ENCODE measurements around the gene LRRC49.
"Not testable (repeated sequence)": the region's sequence is repeated elsewhere in the genome, so short reads cannot be mapped to it uniquely, and the experiment has no call there.

Gene LRRC49

GRCh38 chr15:70892002-70892911 lies at the start of gene LRRC49, which contains the start of gene THAP10:
Gene LRRC49 (plus strand): TSS chr15:70892826. CDS start chr15:70892895, 69 bp downstream.
Gene THAP10 (minus strand): TSS chr15:70892433. CDS start chr15:70892272, 161 bp downstream.
- DNase-seq: peak; percentile 57 to 96 (median 86)

- peak in 7 of 56 donors; percentile 12 to 55 (median 36) for DNase-seq
These were observed 46.8 kb upstream of the LRRC49 start for GRCh38 chr15:70845602-70846360.

- peak in 2 of 56 donors; percentile 27 to 47 for DNase-seq
These were observed 40.7 kb upstream of the LRRC49 start for GRCh38 chr15:70851889-70852288.

- peak in 4 of 56 donors; percentile 31 to 66 (median 51) for DNase-seq
These were observed 39.9 kb upstream of the LRRC49 start for GRCh38 chr15:70852501-70853317.

GRCh38 chr15:70853318-70853972 lies 39.2 kb upstream of the LRRC49 start:
- DNase-seq: peak in 18 of 56 donors; percentile 25 to 69 (median 57)

GRCh38 chr15:70853973-70854665 lies 38.5 kb upstream of the LRRC49 start, which contains the start of gene LARP6:
Gene LARP6 (minus strand): TSS chr15:70854157. CDS start chr15:70854088, 69 bp downstream.
- peak in 39 of 56 donors; percentile 31 to 82 (median 62) for DNase-seq

- DNase-seq: peak in 2 of 56 donors; percentile 51 to 66
These were observed 38.0 kb upstream of the LRRC49 start for GRCh38 chr15:70854666-70854976.

GRCh38 chr15:70855764-70856163 lies 36.9 kb upstream of the LRRC49 start:
- DNase-seq: no peak

- DNase-seq: no peak
These were observed 36.3 kb upstream of the LRRC49 start for GRCh38 chr15:70856177-70856883.

- peak in 26 of 56 donors; percentile 19 to 78 (median 46) for DNase-seq
These were observed 35.6 kb upstream of the LRRC49 start for GRCh38 chr15:70856884-70857561.

GRCh38 chr15:70857562-70858285 lies 34.9 kb upstream of the LRRC49 start:
- no peak for DNase-seq

GRCh38 chr15:70858614-70859321 lies 33.9 kb upstream of the LRRC49 start:
- not testable (repeated sequence) for DNase-seq

- no peak for DNase-seq
These were observed 33.2 kb upstream of the LRRC49 start for GRCh38 chr15:70859322-70859908.

- DNase-seq: no peak
These were observed 32.6 kb upstream of the LRRC49 start for GRCh38 chr15:70859998-70860397.

- peak in 44 of 56 donors; percentile 13 to 83 (median 62) for DNase-seq
These were observed 29.0 kb upstream of the LRRC49 start for GRCh38 chr15:70863450-70864218.

Data from nucleus accumbens (tissue), 56 donors.